Neural cell (in vitro differentiated cells): Measurements from ENCODE around the gene AMIGO2.

Source experiments
- EZH2 ChIP-seq: fragments of 200-600, 300-800 bp; shearing (Covaris generic), sonication (generic); IDR thresholded peaks from 2 replicates; pipeline ENCODE4 v1.6.1; 2014; ENCODE audit warnings: antibody characterized with exemption, low read length, borderline replicate concordance, mild to moderate bottlenecking; ENCODE audit not compliant: insufficient read depth, poor library complexity, severe bottlenecking
- POLR2AphosphoS5 ChIP-seq: IDR thresholded peaks from 2 replicates; pipeline ENCODE4 v1.6.1; 2012
- RAD21 ChIP-seq: fragments of 450-650 bp; conservative IDR thresholded peaks from 2 replicates; pipeline ENCODE4 v1.6.1; 2014; ENCODE audit warnings: antibody characterized with exemption, mild to moderate bottlenecking, moderate library complexity
- SMC3 ChIP-seq: fragments of 450-650 bp; conservative IDR thresholded peaks from 2 replicates; pipeline ENCODE4 v1.6.1; 2014; ENCODE audit warnings: antibody characterized with exemption, mild to moderate bottlenecking, moderate library complexity; ENCODE audit not compliant: poor library complexity
- TF ChIP-seq, protein P1 (sequence below): fragments of 450-650 bp; IDR thresholded peaks from 2 replicates; pipeline ENCODE4 v1.5.1; 2014; ENCODE audit warnings: antibody characterized with exemption, mild to moderate bottlenecking, moderate library complexity; ENCODE audit not compliant: poor library complexity, severe bottlenecking

DNA sequence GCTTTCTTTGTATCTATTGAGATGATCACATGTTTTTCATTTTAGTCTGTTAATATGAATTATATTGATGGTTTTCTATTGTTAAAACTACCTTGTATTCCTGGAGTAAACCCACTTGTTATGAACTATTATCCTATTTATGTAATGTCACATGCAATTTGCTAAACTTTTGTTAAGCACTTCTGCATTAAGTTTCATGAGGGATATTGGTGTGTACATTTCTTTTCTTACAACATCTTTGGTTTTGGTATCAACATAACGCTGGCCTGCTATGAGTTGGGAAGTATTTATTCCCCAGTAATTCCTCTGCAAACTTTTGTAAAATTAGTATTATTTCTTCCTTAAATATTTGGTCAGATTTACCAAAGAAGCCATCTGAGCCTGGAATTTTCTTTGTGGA lies 46.5 kb upstream of the AMIGO2 start:
- TF ChIP-seq, protein P1, sequence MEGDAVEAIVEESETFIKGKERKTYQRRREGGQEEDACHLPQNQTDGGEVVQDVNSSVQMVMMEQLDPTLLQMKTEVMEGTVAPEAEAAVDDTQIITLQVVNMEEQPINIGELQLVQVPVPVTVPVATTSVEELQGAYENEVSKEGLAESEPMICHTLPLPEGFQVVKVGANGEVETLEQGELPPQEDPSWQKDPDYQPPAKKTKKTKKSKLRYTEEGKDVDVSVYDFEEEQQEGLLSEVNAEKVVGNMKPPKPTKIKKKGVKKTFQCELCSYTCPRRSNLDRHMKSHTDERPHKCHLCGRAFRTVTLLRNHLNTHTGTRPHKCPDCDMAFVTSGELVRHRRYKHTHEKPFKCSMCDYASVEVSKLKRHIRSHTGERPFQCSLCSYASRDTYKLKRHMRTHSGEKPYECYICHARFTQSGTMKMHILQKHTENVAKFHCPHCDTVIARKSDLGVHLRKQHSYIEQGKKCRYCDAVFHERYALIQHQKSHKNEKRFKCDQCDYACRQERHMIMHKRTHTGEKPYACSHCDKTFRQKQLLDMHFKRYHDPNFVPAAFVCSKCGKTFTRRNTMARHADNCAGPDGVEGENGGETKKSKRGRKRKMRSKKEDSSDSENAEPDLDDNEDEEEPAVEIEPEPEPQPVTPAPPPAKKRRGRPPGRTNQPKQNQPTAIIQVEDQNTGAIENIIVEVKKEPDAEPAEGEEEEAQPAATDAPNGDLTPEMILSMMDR: no peak
- TF ChIP-seq POLR2AphosphoS5 (no peak), SMC3 (no peak), EZH2 (no peak), RAD21 (no peak)
